Stimulated activated CD8-positive, alpha-beta memory T cell treated with anti-CD3 and anti-CD28 coated beads, Interleukin-15, amount 100 ng/mL, for 48 hours (primary cell): ENCODE measurements around the gene NAV2.

Experiments
- DNase-seq, 2 donors: peaks; one replicate each; pipeline ENCODE4 v3.0.0-alpha.2; 2020; ENCODE audit warnings: low read depth in 2 of 2

Gene NAV2

DNA sequence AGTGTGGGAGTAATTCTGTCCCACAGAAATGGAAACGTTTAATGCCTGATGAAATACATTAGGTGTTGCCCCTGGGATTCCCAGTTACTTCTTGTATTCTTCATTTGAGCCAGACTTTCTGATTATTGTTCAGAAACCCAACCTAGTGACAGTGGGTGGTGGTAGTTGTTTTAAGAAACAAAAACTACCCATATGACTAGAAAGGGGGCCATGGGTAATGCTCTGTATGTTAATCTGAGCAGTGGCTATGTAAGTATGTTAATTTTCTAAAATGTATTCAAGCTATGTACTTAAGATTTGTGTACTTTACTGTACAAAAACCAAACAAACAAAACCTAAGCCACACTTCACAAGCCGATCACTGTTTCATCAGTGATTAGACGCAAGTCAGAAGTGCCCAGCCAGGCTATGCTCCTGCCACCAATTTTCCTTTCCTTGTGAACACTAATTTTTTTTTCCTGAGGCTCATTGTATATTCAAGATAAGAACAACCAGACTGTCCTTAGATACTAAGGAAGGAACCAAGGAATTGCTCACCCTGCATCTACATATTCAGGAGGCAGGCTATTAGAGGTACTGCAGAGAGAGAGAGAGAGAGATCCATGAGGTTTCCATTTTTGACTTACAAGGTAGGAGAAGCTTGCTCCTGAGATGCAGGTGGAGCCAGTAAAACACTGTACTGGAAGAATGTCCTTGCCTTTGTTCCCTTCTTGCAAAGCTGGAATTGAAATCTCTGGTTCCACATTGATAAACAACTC, 324.9 kb downstream of the NAV2 start:
- DNase-seq, result no peak

DNA sequence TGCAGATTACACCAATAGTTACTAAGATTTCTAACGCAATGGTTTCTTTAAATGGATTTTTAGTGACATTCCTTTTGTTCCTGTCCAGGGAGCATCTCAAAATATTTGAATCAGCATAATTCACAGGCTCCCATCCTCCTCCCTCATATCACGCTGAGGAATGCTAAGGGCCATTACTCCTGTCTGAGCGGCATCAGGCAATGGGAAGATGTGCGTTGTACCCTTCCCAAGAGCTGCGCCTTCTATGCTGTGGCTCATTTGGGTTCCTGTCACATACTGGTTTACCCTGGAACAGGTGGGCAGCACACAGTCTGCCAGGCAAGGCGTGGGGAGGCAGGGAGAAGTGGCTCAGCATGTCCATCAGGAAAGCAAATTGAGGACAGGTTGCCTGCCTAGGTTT, 325.8 kb downstream of the NAV2 start:
- no peak for DNase-seq

DNA sequence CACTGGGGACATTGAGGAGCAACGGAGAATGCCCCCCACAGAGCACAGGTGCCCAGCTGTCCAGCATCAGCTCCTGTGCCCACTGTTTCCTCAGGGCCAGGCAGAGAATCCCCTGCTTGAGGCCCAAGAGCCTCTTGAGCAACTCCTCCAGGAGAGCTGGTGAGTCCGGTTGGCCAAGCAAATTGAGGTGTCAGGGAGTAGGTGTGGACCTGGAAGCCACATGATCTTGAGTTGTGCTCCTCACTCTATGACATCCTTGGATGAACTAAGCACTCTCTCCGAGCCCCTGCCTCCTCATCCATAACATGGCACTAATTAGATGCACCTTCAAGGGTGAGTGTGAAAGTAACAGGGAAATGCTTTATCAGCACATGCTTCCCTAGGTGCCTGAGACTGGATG, 326.3 kb downstream of the NAV2 start:
- no peak for DNase-seq

DNA sequence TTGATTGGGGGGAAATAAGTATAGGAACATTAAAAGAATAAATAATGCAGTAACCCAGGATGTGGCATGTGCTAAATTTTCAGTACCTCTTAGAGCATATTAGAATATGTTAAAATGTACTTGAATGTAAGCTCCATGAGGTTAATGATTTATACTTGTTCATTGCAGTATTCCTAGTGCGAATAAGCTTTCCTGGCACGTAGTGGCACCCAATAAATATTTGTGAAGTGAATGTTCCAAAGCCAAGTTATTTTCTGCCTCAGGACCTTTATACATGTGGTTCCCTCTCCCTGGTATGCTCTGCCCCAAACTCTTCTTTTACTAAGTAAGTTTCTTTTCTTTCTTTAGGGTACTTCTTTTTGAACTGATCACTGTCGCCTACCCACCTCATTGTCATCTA, 328.9 kb downstream of the NAV2 start:
- DNase-seq, result no peak

DNA sequence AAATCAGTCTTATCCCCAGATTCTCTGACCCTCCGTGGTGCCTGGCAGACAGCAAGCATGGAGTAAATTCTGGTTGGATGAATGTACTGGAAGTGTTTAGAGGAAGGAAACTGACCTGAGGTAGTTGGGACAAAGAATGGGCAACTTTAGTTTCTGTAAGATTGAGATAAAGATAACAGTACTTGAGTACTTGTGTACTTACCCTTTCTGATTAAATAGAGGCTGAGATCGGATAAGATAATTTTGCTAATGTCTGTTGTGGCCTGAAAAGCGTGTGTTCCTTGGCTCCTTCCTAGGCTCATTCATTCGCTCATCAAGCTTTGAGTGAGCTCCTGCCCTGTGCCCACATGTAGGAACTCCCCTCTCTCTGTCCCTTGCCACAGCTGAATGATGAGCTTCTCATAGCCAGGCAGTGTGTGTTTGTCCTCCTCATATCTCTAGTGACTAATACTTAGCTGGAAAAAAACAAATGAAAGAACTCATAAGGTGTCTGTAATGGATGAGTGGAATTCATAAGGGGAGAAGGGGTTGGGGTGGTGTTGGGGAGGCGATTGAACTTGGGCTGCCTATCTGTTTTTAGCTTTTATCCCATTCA, 329.5 kb downstream of the NAV2 start:
- DNase-seq, result no peak

DNA sequence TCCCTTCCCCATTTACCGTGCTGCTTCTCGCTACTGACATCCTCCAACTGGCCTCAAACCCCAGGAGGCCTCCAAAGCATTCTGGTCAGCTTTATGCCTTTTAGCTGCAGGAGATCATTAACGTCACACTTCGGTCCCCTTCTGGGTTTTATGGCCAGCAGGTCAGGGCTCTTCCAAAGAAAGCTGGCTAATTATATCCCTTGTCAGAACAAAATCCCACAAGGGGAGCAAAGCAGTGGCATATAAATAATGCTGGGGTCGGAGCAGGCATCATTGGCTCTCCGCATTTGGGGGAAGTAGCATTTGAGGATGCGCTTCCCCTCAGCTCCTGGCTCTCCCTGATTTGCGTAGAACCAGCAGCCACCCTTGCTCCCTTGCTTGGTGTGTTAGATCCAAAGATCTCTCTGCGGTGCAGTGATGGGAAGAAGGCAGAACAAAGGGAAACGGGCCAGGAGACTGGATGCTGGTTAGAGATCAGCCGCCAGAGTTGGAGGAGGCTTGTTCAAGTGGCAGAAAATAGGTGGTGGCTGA, 330.2 kb downstream of the NAV2 start:
- no peak for DNase-seq

DNA sequence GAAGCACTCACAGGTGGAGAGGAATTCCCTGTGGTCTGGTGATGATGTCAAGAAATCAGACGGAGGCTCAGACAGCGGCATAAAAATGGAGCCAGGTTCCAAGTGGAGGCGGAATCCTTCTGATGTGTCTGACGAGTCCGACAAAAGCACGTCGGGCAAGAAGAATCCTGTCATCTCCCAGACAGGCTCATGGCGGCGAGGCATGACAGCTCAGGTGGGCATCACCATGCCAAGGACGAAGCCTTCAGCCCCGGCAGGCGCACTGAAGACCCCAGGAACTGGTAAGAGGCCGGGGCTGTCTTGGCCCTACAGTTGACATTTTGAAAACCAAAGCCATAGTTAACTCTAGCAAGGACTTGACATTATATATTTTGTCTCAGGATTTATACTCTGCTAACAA, 331.4 kb downstream of the NAV2 start:
- DNase-seq, result no peak

DNA sequence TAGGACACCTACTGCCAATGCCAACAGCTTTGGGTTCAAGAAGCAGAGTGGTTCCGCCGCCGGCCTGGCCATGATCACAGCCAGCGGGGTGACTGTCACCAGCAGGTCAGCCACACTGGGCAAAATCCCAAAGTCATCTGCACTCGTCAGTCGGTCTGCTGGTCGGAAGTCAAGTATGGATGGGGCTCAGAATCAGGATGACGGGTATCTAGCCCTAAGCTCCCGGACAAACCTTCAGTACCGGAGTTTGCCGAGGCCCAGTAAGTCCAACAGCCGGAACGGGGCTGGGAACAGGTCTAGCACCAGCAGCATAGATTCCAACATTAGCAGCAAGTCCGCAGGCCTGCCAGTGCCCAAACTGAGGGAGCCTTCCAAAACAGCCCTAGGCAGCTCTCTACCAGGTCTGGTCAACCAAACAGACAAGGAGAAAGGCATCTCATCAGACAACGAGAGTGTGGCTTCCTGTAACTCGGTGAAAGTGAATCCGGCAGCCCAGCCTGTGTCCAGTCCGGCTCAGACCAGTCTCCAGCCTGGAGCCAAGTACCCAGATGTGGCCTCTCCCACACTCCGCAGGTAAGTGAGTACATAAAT, 332.6 kb downstream of the NAV2 start:
- no peak for DNase-seq

DNA sequence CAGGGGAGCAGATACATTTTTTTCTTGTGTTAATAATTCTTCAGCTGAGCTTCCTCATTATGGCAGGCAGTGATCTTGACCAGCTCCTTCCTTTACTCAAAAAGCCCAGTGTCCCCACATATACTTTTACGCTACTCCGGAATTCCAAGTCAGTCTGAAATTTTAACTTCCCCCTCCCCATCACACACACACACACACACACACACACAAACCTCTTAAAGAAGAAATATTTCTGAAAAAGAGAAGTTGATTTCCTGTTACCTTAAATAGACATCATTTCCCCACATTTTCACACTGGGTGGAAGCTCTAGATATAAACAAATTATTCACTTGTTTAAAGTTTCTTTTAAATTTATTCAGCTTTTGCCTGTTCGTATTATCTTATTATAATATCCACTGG, 333.8 kb downstream of the NAV2 start:
- DNase-seq, result no peak

DNA sequence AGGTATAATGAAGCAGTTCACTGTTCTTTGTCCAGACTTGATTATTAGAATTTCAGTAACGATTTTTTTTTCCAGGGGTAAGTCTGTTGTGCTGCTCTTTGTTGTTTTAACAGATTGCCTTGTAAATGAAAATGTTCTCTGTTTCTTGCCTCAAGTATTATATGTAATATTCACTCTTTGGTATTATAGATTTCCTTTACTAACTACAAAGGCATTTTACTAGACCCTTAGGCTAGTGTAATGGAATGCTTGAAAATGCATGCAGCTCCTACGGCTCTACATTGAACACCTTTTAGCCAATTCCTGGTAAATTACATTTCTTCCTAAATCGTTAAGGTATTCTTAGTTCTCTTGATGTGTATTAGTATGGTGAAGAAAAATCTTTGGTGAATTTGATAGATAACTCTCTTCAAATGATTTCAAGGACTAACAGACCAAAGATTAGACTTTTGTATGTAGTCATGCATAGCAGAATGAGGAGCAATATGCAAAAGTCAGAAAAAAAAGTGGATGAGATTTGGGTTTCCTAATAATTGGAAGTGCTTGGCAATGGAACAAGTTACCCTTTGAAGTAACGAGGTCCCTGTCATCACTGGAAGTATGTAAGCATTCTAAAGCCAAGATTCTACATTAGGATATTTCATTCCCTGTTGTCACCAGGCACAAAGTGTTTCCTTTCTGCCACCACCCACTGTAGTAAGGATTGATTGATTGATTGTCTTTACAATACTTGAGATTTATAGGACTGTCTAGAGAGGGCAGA, 334.6 kb downstream of the NAV2 start:
- no peak for DNase-seq

DNA sequence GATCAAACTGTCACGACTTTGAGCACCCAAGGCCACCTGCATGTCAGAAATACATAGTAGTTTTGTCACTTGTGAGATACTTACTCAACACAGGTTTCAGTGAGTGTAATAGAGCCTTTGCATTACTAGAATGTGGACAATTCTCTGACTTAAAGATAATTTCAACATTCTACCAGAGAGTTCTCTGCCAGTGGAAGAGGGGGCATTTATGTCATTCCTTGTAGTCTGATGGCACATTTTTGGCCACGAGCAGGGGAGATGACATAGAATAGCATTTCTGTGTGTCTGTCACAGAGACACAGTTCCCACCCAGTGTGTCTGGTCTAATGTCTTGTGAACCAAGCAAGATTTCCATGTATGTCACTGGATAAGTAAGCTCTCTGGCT, 335.1 kb downstream of the NAV2 start:
- no peak for DNase-seq

DNA sequence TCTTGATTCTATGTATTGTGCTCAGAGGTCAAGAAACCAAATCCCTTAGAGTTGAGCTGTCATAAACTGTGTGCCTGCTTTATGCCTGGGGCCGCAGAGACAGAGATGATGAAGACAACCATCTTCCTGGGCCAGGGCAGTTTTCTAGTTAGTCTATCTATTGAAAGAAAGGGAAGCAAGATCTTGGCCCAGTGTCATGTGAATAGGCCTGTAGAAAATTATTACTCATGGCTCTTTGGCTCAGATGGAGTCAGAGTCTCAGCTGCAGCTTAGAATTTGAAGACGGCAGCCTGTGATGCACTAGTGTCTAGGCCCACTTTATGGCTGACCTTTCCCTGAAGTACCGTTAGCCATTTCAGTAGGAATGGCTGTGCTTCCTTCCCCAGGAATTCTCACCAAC, 335.6 kb downstream of the NAV2 start:
- DNase-seq, result no peak

DNA sequence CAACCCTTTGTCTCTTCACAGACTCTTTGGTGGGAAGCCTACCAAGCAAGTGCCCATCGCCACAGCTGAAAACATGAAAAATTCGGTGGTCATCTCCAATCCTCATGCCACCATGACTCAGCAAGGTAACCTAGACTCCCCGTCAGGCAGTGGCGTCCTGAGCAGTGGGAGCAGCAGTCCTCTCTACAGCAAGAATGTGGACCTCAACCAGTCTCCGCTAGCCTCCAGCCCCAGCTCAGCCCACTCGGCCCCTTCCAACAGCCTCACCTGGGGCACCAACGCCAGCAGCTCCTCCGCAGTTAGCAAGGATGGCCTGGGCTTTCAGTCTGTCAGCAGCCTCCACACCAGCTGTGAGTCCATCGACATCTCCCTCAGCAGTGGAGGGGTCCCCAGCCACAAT, 336.1 kb downstream of the NAV2 start:
- no peak for DNase-seq

DNA sequence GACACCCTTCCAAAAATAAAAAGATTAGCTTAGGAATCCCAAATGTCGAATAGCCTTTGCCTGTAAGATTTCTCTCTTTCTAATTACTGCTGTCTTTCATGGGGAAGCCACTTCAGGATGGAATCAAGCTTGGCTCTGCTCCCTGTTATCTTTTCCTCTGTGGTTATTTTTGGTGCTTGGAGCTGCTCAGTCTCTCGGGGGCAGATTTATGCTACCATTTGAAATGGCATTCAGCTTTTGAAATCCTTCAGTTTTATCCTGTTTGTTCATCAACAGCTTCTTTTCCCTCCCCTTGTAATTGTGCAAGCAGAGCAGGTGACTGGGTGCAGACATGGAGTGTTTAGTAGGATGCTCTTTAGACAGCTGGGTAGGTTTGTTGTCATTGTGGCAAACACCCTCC, 336.6 kb downstream of the NAV2 start:
- no peak for DNase-seq

DNA sequence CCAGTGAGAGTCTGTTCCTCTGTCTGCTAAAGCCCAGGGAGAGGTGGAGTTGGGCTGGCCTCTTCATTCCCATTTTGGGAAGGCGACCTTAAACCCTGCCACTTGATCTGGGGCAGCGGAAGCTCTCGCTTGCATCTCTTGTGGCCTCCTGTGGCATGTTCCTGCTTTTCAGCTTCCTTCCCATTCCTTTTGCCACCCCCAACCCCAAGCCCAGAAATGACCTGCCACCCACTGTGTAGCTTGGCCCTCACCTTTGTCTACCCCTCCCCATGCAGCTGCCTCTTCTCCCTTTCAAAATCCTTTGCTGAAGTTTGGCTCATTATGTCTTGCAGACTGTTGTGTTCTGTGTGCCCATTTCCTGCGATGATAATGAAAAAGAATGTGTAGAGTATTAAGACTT, 337.4 kb downstream of the NAV2 start:
- DNase-seq, result no peak

DNA sequence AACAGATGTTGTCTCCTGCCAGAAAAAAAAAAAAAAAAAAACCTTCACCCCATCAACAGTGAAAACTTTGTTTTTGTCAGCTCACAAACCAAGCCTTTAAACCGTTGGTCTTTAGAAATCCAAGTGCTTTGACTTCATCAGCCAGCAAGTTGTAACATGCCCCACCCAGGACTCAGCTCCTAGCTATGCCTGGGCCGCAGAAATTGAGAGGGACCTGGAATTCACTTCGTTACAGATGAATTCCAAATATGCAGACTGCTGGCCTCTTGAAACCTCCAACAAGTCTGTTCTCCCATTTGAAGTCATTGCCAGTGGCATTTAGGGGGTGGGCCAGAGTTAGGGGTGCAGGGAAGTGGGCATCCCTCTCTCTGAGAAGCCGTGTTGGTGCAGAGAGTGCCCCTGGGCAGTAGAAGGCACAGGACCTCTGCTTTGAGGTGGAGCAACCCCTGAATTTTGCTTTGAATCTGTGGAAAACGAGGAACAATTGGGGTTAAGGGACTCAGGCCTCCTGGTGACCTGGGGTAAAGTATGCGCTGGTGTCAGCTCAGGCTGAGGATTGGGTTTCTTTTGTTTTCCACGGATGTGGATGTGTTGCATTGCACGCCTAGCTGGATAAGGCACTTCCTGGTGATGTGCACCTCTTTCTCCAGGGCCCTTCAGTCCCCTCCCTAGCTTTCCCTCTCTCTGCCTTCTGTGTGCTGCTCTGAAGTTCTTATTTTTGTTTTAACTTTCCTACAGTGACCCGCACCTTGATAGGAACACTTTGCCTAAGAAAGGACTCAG, 338.1 kb downstream of the NAV2 start:
- DNase-seq, result no peak

DNA sequence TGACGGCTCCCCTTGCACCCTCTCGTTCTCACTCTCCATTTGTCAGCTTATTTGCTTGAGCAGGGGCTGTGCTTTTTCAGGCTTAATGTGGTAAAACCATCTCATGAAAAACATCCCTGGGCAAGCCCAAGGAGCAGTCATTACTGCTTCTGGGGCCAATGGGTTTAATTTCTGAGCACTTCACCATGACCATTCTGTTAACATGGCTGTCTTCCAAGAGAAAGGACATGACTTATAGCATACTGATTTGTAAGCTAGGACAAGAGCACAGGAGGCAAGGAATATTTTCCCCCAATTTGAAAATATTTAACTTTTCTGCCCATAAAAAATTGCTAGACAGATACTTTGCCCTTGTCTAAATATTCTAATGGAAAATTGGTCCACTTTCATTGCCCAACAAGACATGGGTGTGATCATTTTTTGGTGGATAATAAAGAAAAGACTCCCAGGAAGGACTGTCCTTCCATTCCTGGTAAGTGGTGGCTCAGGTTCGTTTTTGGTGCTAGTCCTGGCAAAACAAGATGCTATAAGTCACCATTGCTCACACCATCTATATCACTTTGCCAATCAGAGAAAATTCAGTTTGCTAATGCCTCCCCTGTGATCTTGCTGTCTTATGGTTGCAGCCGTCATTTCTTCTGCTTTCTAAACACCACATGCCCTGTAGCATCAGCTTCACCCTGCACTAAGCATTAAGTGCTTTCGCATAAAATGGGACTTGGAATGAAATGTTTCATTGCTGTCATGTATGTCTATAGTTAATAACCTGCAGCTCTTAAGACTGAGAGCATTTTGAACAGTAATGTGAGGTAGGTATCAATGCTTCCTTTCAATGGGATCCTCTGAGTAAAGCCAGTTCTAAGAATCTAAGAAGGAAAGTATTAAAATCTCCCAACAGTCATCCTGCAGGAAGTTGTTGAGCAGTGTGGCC, 339.1 kb downstream of the NAV2 start:
- DNase-seq, result no peak

DNA sequence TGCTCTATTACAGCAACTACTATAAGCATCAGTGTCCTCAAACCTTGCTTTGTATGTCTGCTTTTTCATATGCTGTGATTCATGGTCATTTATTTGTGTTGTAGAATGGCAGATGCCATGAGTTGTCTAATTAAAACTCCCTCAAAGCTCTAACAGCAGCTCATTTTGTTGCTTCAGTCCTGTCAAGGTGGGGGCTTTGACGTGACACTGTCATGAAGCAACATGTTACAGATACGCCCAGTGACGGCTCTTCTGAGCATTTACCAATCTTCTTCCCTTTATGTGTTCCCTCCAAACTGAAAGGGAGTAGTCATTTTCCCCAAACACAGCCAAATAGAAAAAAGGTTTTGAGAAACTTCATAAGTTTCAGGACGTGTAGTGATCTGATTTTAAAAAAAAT, 340.9 kb downstream of the NAV2 start:
- no peak for DNase-seq

DNA sequence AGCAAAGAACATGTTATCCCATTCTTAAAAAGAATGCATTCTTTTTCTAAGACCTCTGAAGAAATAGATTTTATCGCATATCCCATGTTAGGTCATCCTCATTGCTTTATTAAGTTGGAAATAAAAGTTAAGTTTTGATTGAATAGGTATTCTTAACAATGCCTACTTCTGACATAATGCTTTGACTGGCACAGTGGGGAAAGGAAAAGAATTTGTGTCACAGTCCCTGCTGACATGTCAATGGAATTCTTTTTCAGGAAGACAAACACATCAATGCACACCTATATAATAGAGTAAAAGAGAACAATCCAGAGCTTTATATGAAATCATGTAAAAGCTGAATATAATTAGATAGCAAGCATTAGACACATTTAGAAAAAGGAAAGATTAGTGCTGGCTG, 341.9 kb downstream of the NAV2 start:
- DNase-seq, result no peak

DNA sequence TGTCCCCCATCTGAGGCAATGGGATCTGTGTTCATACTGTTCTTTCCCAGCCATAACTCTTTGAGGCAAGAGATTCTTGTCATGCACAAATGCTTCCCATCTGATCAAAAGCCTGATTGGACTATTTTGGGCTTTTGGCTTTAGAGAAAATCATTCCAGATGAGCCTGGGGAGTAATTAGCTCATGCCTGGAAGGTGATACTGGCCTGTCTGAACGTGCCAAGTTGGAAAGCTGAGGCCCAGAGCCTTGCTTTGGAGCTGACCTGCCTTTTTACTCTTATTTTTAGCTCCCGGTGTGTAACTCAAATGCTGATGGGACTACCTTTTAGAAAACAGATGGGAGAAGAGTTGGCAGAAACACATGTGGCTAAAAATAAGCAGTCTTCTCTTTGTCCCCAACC, 342.7 kb downstream of the NAV2 start:
- no peak for DNase-seq
